Mesendoderm (in vitro differentiated cells): ENCODE results near the gene SMARCA2. TPM values are rescaled to one million over a fixed set of nuclear protein-coding genes. Genes with fewer than 3 reads are reported as not detected.

ENCODE experiments used
- small RNA-seq: library from polyadenylated mRNA; stranded (forward); fragments of <200 nt; extraction: miRNeasy Mini kit (QIAGEN cat#:217004); gene quantifications from one replicate; pipeline ENCODE3, GENCODE V24; 2013; ENCODE audit not compliant: insufficient read depth

SMARCA2 gene

Small RNA genes lying within 50 kb of the gene (small RNA-seq; reads per million reads assigned to genes)
- not detected for gene RN7SL592P
- not detected for gene RNU2-25P
